A549 (cell line): ENCODE measurements around the gene DST.

Experiments
- CEBPB ChIP-seq, 2 experiments: fragments of >200 bp in 1 of 2; sonication (Bioruptor Twin) in 1 of 2; formaldehyde crosslinking in 1 of 2; IDR thresholded peaks; 2 replicates each; pipeline ENCODE4 v1.6.1; 2012 to 2016
- EP300 ChIP-seq, 2 experiments: fragments of >200 bp; sonication (Bioruptor Twin); formaldehyde crosslinking; IDR thresholded peaks; 2 replicates in 1 of 2; 3 replicates in 1 of 2; pipeline ENCODE4 v1.6.1; 2016 to 2017
- KDM1A ChIP-seq: fragments of 200-600 bp; sonication (generic); IDR thresholded peaks from 2 replicates; pipeline ENCODE4 v1.6.1; 2016; ENCODE audit warnings: low read depth, mild to moderate bottlenecking
- POLR2A ChIP-seq: IDR thresholded peaks from 2 replicates; pipeline ENCODE4 v1.6.1; 2012; ENCODE audit warnings: mild to moderate bottlenecking, low read length
- REST ChIP-seq: fragments of 200-600 bp; sonication (generic); IDR thresholded peaks from 2 replicates; pipeline ENCODE4 v1.6.1; 2016; ENCODE audit warnings: antibody characterized with exemption, mild to moderate bottlenecking, moderate library complexity
- TF ChIP-seq, protein P1 (sequence below): fragments of >200 bp; sonication (Bioruptor Twin); formaldehyde crosslinking; IDR thresholded peaks from 3 replicates; pipeline ENCODE4 v1.5.1; 2016

- TF ChIP-seq, protein P1, sequence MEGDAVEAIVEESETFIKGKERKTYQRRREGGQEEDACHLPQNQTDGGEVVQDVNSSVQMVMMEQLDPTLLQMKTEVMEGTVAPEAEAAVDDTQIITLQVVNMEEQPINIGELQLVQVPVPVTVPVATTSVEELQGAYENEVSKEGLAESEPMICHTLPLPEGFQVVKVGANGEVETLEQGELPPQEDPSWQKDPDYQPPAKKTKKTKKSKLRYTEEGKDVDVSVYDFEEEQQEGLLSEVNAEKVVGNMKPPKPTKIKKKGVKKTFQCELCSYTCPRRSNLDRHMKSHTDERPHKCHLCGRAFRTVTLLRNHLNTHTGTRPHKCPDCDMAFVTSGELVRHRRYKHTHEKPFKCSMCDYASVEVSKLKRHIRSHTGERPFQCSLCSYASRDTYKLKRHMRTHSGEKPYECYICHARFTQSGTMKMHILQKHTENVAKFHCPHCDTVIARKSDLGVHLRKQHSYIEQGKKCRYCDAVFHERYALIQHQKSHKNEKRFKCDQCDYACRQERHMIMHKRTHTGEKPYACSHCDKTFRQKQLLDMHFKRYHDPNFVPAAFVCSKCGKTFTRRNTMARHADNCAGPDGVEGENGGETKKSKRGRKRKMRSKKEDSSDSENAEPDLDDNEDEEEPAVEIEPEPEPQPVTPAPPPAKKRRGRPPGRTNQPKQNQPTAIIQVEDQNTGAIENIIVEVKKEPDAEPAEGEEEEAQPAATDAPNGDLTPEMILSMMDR = no peak
- no peak for TF ChIP-seq REST
- no peak for TF ChIP-seq KDM1A
- TF ChIP-seq POLR2A = no peak
- no peak for TF ChIP-seq EP300 (IDR thresholded peaks at IDR 0.05)
- no peak for TF ChIP-seq CEBPB (IDR thresholded peaks at IDR 0.05)
Measured at GRCh38 chr6:56536536-56536935, 106.2 kb downstream of the DST start.
